Osteocyte (in vitro differentiated cells): Measurements from ENCODE around the gene CREB1. TPM values are rescaled to one million over a fixed set of nuclear protein-coding genes. Genes with fewer than 3 reads are reported as not detected.

Experiments
- DNase-seq: peaks from one replicate; pipeline ENCODE4 v3.0.0; 2021; ENCODE audit warnings: mixed read lengths; ENCODE audit not compliant: unreplicated experiment; ENCODE audit errors: extremely low spot score
- H3K27ac Mint-ChIP-seq: one replicate; pipeline ENCODE4 v1.8.0; 2021; ENCODE audit warnings: mild to moderate bottlenecking, mixed read lengths; ENCODE audit not compliant: unreplicated experiment
- H3K27me3 Mint-ChIP-seq: one replicate; pipeline ENCODE4 v1.8.0; 2021; ENCODE audit warnings: mixed read lengths; ENCODE audit not compliant: unreplicated experiment
- H3K36me3 Mint-ChIP-seq: one replicate; pipeline ENCODE4 v1.8.0; 2021; ENCODE audit warnings: mixed read lengths; ENCODE audit not compliant: unreplicated experiment
- H3K4me1 Mint-ChIP-seq: one replicate; pipeline ENCODE4 v1.8.0; 2021; ENCODE audit warnings: mixed read lengths; ENCODE audit not compliant: unreplicated experiment
- H3K4me3 Mint-ChIP-seq: one replicate; pipeline ENCODE4 v1.8.0; 2021; ENCODE audit warnings: mild to moderate bottlenecking, moderate library complexity, mixed read lengths; ENCODE audit not compliant: unreplicated experiment
- H3K9me3 Mint-ChIP-seq: one replicate; pipeline ENCODE4 v1.8.0; 2021; ENCODE audit warnings: mixed read lengths; ENCODE audit not compliant: unreplicated experiment
- total RNA-seq: library from RNA; stranded (reverse); gene quantifications from 2 replicates; pipeline ENCODE4 v1.2.1, GENCODE V29; 2021
- TF ChIP-seq, protein P1 (sequence below): fragments of 200-600 bp; sonication (generic); IDR thresholded peaks from 2 replicates; pipeline ENCODE4 v1.5.0; 2021; ENCODE audit warnings: antibody characterized with exemption, mild to moderate bottlenecking, moderate library complexity

The CREB1 gene
- total RNA-seq, 1 donor from 2014 or later: 74.2 TPM

DNA sequence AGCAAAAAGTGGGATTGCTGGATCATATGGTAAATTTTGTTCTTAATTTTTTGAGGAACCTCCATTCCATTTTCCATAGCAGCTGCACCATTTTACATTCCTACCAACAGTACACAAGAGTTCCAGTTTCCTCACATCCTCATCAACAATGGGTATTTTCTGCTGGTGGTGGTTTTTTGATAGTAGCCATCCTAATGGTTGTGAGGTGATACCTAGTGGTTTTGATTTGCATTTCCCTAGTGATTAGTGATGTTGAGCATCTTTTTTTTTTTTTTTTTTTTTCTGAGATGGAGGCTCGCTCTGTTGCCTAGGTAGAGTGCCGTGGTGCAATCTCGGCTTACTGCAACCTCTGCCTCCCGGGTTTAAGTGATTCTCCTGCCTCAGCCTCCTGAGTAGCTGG lies 65.0 kb downstream of the CREB1 start:
- Mint-ChIP-seq H3K27ac (no peak overlapping the region), H3K4me1 (peaks cover 2% of the 10 kb centered on the region), H3K36me3 (peaks cover 55% of the 10 kb centered on the region), H3K4me3 (no peak overlapping the region), H3K9me3 (peaks cover 12% of the 10 kb centered on the region), H3K27me3 (no peaks in the 10 kb centered on the region)
- TF ChIP-seq, protein P1, sequence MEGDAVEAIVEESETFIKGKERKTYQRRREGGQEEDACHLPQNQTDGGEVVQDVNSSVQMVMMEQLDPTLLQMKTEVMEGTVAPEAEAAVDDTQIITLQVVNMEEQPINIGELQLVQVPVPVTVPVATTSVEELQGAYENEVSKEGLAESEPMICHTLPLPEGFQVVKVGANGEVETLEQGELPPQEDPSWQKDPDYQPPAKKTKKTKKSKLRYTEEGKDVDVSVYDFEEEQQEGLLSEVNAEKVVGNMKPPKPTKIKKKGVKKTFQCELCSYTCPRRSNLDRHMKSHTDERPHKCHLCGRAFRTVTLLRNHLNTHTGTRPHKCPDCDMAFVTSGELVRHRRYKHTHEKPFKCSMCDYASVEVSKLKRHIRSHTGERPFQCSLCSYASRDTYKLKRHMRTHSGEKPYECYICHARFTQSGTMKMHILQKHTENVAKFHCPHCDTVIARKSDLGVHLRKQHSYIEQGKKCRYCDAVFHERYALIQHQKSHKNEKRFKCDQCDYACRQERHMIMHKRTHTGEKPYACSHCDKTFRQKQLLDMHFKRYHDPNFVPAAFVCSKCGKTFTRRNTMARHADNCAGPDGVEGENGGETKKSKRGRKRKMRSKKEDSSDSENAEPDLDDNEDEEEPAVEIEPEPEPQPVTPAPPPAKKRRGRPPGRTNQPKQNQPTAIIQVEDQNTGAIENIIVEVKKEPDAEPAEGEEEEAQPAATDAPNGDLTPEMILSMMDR: no peak
- no peak for DNase-seq

DNA sequence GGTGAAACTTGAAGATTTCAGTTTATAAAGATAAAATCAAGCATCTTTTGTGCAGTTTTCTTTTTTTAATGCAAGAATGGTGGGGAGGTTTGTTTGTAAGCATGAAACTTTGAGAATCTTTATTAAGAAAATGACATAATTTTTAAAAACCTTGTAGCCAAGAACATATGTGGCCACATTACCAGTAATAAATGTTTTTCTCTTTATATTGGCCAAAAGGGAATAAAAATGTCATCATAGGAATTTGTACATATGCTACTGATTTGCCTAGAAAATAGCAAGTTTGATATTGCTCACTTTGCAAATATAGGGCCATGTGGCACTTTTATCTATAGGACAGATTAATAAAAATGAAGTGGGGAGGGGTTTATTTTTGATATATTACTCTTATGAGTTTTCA lies 69.9 kb downstream of the CREB1 start:
- Mint-ChIP-seq H3K9me3 (no peaks in the 10 kb centered on the region), H3K27ac (peak overlapping the region; percentile 48)

GRCh38 chr2:207600231-207600630 lies 70.5 kb downstream of the CREB1 start:
- DNase-seq: no peak
- H3K36me3 Mint-ChIP-seq: peaks cover 34% of the 10 kb centered on the region
- H3K4me3 Mint-ChIP-seq: no peak overlapping the region
- H3K9me3 Mint-ChIP-seq: no peaks in the 10 kb centered on the region
- H3K27me3 Mint-ChIP-seq: no peaks in the 10 kb centered on the region
- TF ChIP-seq, protein P1: no peak
- no peak overlapping the region for H3K27ac Mint-ChIP-seq
- peaks cover 5% of the 10 kb centered on the region for H3K4me1 Mint-ChIP-seq

More for the DNA sequence above, 69.9 kb downstream of the CREB1 start:
- DNase-seq: no peak
- Mint-ChIP-seq H3K27me3 (no peaks in the 10 kb centered on the region), H3K4me3 (no peak overlapping the region), H3K4me1 (peaks cover 5% of the 10 kb centered on the region), H3K36me3 (peaks cover 36% of the 10 kb centered on the region)
- TF ChIP-seq, protein P1: no peak

DNA sequence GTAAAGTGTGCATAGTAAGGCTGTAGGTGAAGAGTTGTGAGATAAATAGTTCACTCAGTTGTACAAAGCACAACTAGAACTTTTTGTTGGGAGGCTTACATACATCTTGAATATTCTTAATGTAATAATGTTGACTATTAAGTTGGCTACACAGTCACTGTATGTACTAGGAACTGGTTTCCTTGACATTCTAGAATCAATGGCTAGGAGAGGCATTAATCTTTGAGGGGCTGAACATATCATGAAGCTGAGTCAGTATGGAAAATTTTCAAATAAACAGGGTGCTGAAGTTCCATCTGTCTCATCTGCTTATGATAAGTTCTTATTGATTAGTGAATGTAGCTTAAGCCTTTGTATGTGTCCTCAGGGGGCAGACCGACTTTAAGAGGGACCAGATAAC lies 72.0 kb downstream of the CREB1 start:
- TF ChIP-seq, protein P1: no peak
- Mint-ChIP-seq H3K4me3 (no peak overlapping the region), H3K27ac (no peak overlapping the region), H3K27me3 (no peaks in the 10 kb centered on the region), H3K9me3 (no peaks in the 10 kb centered on the region), H3K4me1 (peaks cover 5% of the 10 kb centered on the region), H3K36me3 (peaks cover 33% of the 10 kb centered on the region)
- no peak for DNase-seq

- Mint-ChIP-seq H3K9me3 (no peaks in the 10 kb centered on the region), H3K27ac (no peak overlapping the region), H3K4me3 (no peak overlapping the region), H3K4me1 (peaks cover 5% of the 10 kb centered on the region), H3K36me3 (peaks cover 27% of the 10 kb centered on the region), H3K27me3 (no peaks in the 10 kb centered on the region)
- TF ChIP-seq, protein P1: no peak
- no peak for DNase-seq
Measured at GRCh38 chr2:207603486-207603885, 73.7 kb downstream of the CREB1 start.
